DND-41 (cell line): ENCODE data around the gene PEX11G.

Experiments
- ATAC-seq: fragments of 200-7000 bp; cut with Tn5 transposase; 3 replicates; pipeline ENCODE4 v1.9.1; 2021; ENCODE audit warnings: low read depth; ENCODE audit not compliant: insufficient read depth
- DNase-seq: peaks from one replicate; pipeline ENCODE4 v3.0.0-alpha.2; 2020
- H2AFZ ChIP-seq: 2 replicates; pipeline ENCODE4 v1.6.0; 2012; ENCODE audit warnings: low read depth, low read length
- H3K27ac ChIP-seq: 2 replicates; pipeline ENCODE4 v1.5.1; 2012; ENCODE audit warnings: low read length, inconsistent platforms
- H3K27me3 ChIP-seq: fragments of 200-600 bp; sonication (generic); 2 replicates; pipeline ENCODE4 v1.6.0; 2012; ENCODE audit warnings: low read length, mild to moderate bottlenecking, inconsistent platforms; ENCODE audit not compliant: insufficient read depth, poor library complexity
- H3K36me3 ChIP-seq: 2 replicates; pipeline ENCODE4 v1.5.1; 2012; ENCODE audit warnings: low read length, inconsistent platforms; ENCODE audit not compliant: insufficient read depth
- H3K4me1 ChIP-seq: 2 replicates; pipeline ENCODE4 v1.5.1; 2012; ENCODE audit warnings: mild to moderate bottlenecking, low read length; ENCODE audit not compliant: insufficient read depth
- H3K4me2 ChIP-seq: 2 replicates; pipeline ENCODE4 v1.6.0; 2012; ENCODE audit warnings: mild to moderate bottlenecking, moderate library complexity, low read length, inconsistent platforms; ENCODE audit not compliant: insufficient read depth
- H3K4me3 ChIP-seq, 2 experiments: fragments of 200-600 bp in 1 of 2; shearing (Covaris generic) in 1 of 2; 2 replicates each; pipeline ENCODE4 v1.5.1; 2012 to 2016; ENCODE audit warnings: inconsistent platforms in 2 of 2, low read length in 2 of 2, mild to moderate bottlenecking in 2 of 2, low read depth in 1 of 2, moderate library complexity in 1 of 2
- H3K79me2 ChIP-seq: 2 replicates; pipeline ENCODE4 v1.6.0; 2012; ENCODE audit warnings: low read length, inconsistent platforms; ENCODE audit not compliant: insufficient read depth
- H3K9ac ChIP-seq: 2 replicates; pipeline ENCODE4 v1.6.0; 2012; ENCODE audit warnings: low read depth, mild to moderate bottlenecking, inconsistent platforms, low read length, moderate library complexity
- H3K9me3 ChIP-seq: 2 replicates; pipeline ENCODE4 v1.5.1; 2012; ENCODE audit warnings: low read length, moderate library complexity, mild to moderate bottlenecking, inconsistent platforms; ENCODE audit not compliant: insufficient read depth, severe bottlenecking
- H4K20me1 ChIP-seq: 2 replicates; pipeline ENCODE4 v1.6.0; 2012; ENCODE audit warnings: low read length; ENCODE audit not compliant: insufficient read depth
- CTCF ChIP-seq: IDR thresholded peaks from 2 replicates; pipeline ENCODE4 v1.5.1; 2012; ENCODE audit warnings: borderline replicate concordance, low read length, moderate library complexity, mild to moderate bottlenecking; ENCODE audit not compliant: poor library complexity, severe bottlenecking; ENCODE audit errors: extremely low read depth
- EZH2 ChIP-seq: IDR thresholded peaks from 3 replicates; pipeline ENCODE4 v1.6.1; 2012; ENCODE audit warnings: borderline replicate concordance, low read depth, mild to moderate bottlenecking, moderate library complexity, low read length, inconsistent platforms; ENCODE audit not compliant: severe bottlenecking

The PEX11G gene

GRCh38 chr19:7456964-7457541 lies 31.8 kb downstream of the PEX11G start:
- H2AFZ ChIP-seq = no peak overlapping the region
- ATAC-seq = no peak
- H3K27ac ChIP-seq = no peak overlapping the region
- no peak overlapping the region for H3K9ac ChIP-seq
- H3K4me2 ChIP-seq = no peak overlapping the region
- H3K79me2 ChIP-seq = no peaks in the 10 kb centered on the region
- no peaks in the 10 kb centered on the region; the same call in 1 of the 2 replicates for H4K20me1 ChIP-seq
- H3K27me3 ChIP-seq = no peaks in the 10 kb centered on the region
- peaks cover 15% of the 10 kb centered on the region for H3K9me3 ChIP-seq
- H3K36me3 ChIP-seq = peaks cover 84% of the 10 kb centered on the region
- no peaks in the 10 kb centered on the region for H3K4me1 ChIP-seq
- no peak for DNase-seq
- H3K4me3 ChIP-seq = no peak overlapping the region
- TF ChIP-seq EZH2 = no peak
- TF ChIP-seq CTCF = no peak

GRCh38 chr19:7455600-7456296 lies 33.1 kb downstream of the PEX11G start:
- Histone ChIP-seq H2AFZ (no peak overlapping the region), H3K9ac (no peak overlapping the region), H3K27ac (no peak overlapping the region), H3K9me3 (peaks cover 15% of the 10 kb centered on the region), H3K4me2 (no peak overlapping the region), H3K27me3 (no peaks in the 10 kb centered on the region), H4K20me1 (no peaks in the 10 kb centered on the region; the same call in 1 of the 2 replicates), H3K36me3 (peaks cover 89% of the 10 kb centered on the region), H3K79me2 (peaks cover under 1% of the 10 kb centered on the region; the same call in 1 of the 2 replicates), H3K4me3 (no peak overlapping the region), H3K4me1 (no peaks in the 10 kb centered on the region)
- ATAC-seq (no peak), DNase-seq (no peak)
- TF ChIP-seq CTCF (no peak), EZH2 (no peak)

GRCh38 chr19:7454998-7455397 lies 33.8 kb downstream of the PEX11G start:
- Histone ChIP-seq H3K36me3 (peaks cover 94% of the 10 kb centered on the region), H3K4me2 (no peak overlapping the region), H3K27me3 (no peaks in the 10 kb centered on the region), H3K27ac (no peak overlapping the region), H3K4me3 (no peak overlapping the region), H4K20me1 (no peaks in the 10 kb centered on the region; the same call in 1 of the 2 replicates), H3K9ac (no peak overlapping the region), H3K9me3 (peaks cover 15% of the 10 kb centered on the region), H3K79me2 (peaks cover 3% of the 10 kb centered on the region; the same call in 1 of the 2 replicates), H3K4me1 (no peaks in the 10 kb centered on the region), H2AFZ (no peak overlapping the region)
- no peak for ATAC-seq
- no peak for DNase-seq
- TF ChIP-seq EZH2 = no peak
- no peak for TF ChIP-seq CTCF
